CD4-positive, alpha-beta memory T cell (primary cell): ENCODE results near the gene FOXL3. TPM values are rescaled to one million over a fixed set of nuclear protein-coding genes. Genes with fewer than 3 reads are reported as not detected.

Experiments
- CTCF ChIA-PET: fragments of 350-600 bp; sonication (Branson Sonifier 250); formaldehyde crosslinking; loops from one replicate; lab custom pipeline; 2021; ENCODE audit warnings: inconsistent platforms; ENCODE audit not compliant: partially characterized antibody; lab: Charles Lee
- POLR2A ChIA-PET: fragments of 350-600 bp; sonication (Branson Sonifier 250); formaldehyde crosslinking; loops from one replicate; lab custom pipeline; 2021; ENCODE audit not compliant: partially characterized antibody; lab: Charles Lee
- DNase-seq, 5 donors: peaks; one replicate each; pipeline versions ENCODE4 v3.0.0 to v3.0.0-alpha.2; 2020 to 2022; ENCODE audit warnings: mixed read lengths in 1 of 5
- H3K27ac ChIP-seq: one replicate; pipeline ENCODE4 v1.7.0; 2013; ENCODE audit warnings: low read depth, low read length
- H3K27me3 ChIP-seq: 2 replicates; pipeline ENCODE4 v1.7.0; 2013; ENCODE audit warnings: mild to moderate bottlenecking, low read length, moderate library complexity; ENCODE audit not compliant: insufficient read depth
- H3K36me3 ChIP-seq: 2 replicates; pipeline ENCODE4 v1.7.0; 2013; ENCODE audit warnings: mild to moderate bottlenecking, low read length, moderate library complexity; ENCODE audit not compliant: insufficient read depth
- H3K4me1 ChIP-seq: 2 replicates; pipeline ENCODE4 v1.7.0; 2013; ENCODE audit warnings: mild to moderate bottlenecking, low read length, moderate library complexity; ENCODE audit not compliant: insufficient read depth
- H3K4me3 ChIP-seq, 2 donors: one replicate each; pipeline ENCODE4 v1.7.0; 2013; ENCODE audit warnings: low read length in 2 of 2, mild to moderate bottlenecking in 1 of 2
- H3K9me3 ChIP-seq, 2 donors: one replicate each; pipeline ENCODE4 v1.7.0; 2013; ENCODE audit warnings: low read length in 2 of 2, control low read depth in 1 of 2; ENCODE audit not compliant: control insufficient read depth in 1 of 2
- H3K27ac Mint-ChIP-seq, 7 donors: one replicate each; pipeline ENCODE4 v1.8.0; 2020 to 2021; ENCODE audit warnings: mixed read lengths in 7 of 7, mild to moderate bottlenecking in 6 of 7, inconsistent platforms in 3 of 7, moderate library complexity in 3 of 7
- H3K27me3 Mint-ChIP-seq, 2 donors: one replicate each; pipeline ENCODE4 v1.8.0; 2020 to 2021; ENCODE audit warnings: mixed read lengths in 2 of 2
- H3K36me3 Mint-ChIP-seq, 2 donors: one replicate each; pipeline ENCODE4 v1.8.0; 2020 to 2021; ENCODE audit warnings: mixed read lengths in 2 of 2, inconsistent platforms in 1 of 2, mild to moderate bottlenecking in 1 of 2
- H3K4me1 Mint-ChIP-seq, 4 donors: one replicate each; pipeline ENCODE4 v1.8.0; 2020 to 2021; ENCODE audit warnings: mixed read lengths in 4 of 4, mild to moderate bottlenecking in 1 of 4
- H3K4me3 Mint-ChIP-seq, 8 donors: one replicate each; pipeline ENCODE4 v1.8.0; 2020 to 2021; ENCODE audit warnings: mixed read lengths in 8 of 8, mild to moderate bottlenecking in 7 of 8, moderate library complexity in 6 of 8, inconsistent platforms in 3 of 8
- H3K9me3 Mint-ChIP-seq, 8 donors: one replicate each; pipeline ENCODE4 v1.8.0; 2020 to 2021; ENCODE audit warnings: mixed read lengths in 8 of 8, mild to moderate bottlenecking in 5 of 8, inconsistent platforms in 3 of 8, moderate library complexity in 1 of 8
- intact Hi-C: fragments of 100-400 bp; cut with micrococcal nuclease; formaldehyde crosslinking; loops from one replicate; pipeline ENCODE4 v1.15.1; 2023
- polyA plus RNA-seq, 2 donors: library from polyadenylated mRNA; unstranded; fragments of 300-500 nt; fragmentation: Illumina TruSeq; gene quantifications; one replicate each; pipeline ENCODE4 v1.2.3, GENCODE V29; 2021
- total RNA-seq, 2 experiments: library from RNA; stranded (reverse); gene quantifications; one replicate each; pipeline ENCODE4 v1.2.3, GENCODE V29; 2021

Gene FOXL3
- total and polyA plus RNA-seq, 4 experiments from 2014 or later, result not detected

DNA sequence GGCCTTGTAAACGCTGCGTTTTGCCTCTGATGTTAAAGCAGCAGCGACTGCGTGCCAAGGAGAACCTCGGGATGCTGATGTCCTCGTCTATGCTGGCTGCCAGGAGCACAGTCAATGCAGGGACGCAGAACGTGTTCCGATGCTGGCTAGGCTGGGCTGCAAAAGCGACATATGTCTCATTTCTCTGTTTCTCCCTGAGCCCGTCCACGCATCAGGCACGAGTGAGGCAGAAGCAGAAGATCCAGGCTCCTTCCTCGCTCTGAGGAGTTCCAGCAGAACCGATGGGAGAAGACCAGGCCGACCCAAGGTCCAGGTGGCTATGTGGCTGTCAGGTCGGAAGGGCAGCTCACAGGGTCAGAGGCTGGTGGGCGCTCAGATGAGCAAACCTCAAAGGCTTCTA, 3.7 kb upstream of the FOXL3 start:
- Mint-ChIP-seq H3K4me1 (no peaks in the 10 kb centered on the region), H3K9me3 (peaks cover 0 to 3% (median 0%) of the 10 kb centered on the region in 8 donors), H3K27me3 (peaks cover 20 to 21% of the 10 kb centered on the region in 2 donors), H3K4me3 (no peak overlapping the region), H3K27ac (no peak overlapping the region), H3K36me3 (no peaks in the 10 kb centered on the region)
- DNase-seq, result no peak
- intact Hi-C loops, result no loop called here
- Histone ChIP-seq H3K27ac (no peak overlapping the region), H3K9me3 (no peaks in the 10 kb centered on the region), H3K36me3 (no peaks in the 10 kb centered on the region), H3K4me3 (no peak overlapping the region), H3K4me1 (no peaks in the 10 kb centered on the region), H3K27me3 (no peaks in the 10 kb centered on the region)
- POLR2A ChIA-PET, result no interaction called here
- CTCF ChIA-PET, result no interaction called here

DNA sequence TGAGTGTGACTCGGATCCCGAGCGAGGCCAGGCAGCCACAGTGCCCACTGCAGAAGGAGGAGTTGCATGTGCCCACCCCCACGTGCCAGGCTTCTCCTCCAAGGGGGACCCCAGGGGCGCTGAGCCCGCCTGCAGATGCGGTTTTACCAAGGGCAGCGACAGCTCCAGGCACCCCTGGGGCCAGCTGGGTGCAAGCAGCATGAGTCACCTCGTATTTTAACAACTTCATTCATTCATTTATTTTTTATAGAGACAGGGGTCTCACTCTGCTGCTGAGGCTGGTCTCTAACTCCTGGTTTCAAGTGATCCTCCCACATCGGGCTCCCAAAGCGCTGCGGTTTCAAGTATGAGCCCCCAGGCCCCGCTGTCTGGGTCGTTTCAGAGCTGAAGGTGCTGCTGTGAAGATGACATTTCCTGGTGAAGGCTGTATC, 1.3 kb upstream of the FOXL3 start:
- H3K27me3 Mint-ChIP-seq, result peaks cover 27 to 28% of the 10 kb centered on the region in 2 donors
- no peaks in the 10 kb centered on the region for H3K36me3 ChIP-seq
- no peak overlapping the region for H3K27ac ChIP-seq
- H3K9me3 ChIP-seq, result no peaks in the 10 kb centered on the region
- H3K4me1 ChIP-seq, result no peaks in the 10 kb centered on the region
- POLR2A ChIA-PET, result no interaction called here
- H3K27ac Mint-ChIP-seq, result no peak overlapping the region
- peaks cover 6% of the 10 kb centered on the region for H3K27me3 ChIP-seq
- H3K4me1 Mint-ChIP-seq, result no peaks in the 10 kb centered on the region
- no peaks in the 10 kb centered on the region for H3K36me3 Mint-ChIP-seq
- peaks cover 0 to 3% (median 0%) of the 10 kb centered on the region in 8 donors for H3K9me3 Mint-ChIP-seq
- intact Hi-C loops, result no loop called here
- DNase-seq, result no peak
- CTCF ChIA-PET, result no interaction called here
- no peak overlapping the region for H3K4me3 Mint-ChIP-seq
- no peak overlapping the region for H3K4me3 ChIP-seq

- Histone ChIP-seq H3K27me3 (peaks cover 6% of the 10 kb centered on the region), H3K36me3 (no peaks in the 10 kb centered on the region), H3K27ac (no peak overlapping the region), H3K4me3 (no peak overlapping the region), H3K9me3 (no peaks in the 10 kb centered on the region), H3K4me1 (no peaks in the 10 kb centered on the region)
- Mint-ChIP-seq H3K36me3 (no peaks in the 10 kb centered on the region), H3K9me3 (peaks cover 0 to 3% (median 0%) of the 10 kb centered on the region in 8 donors), H3K27ac (no peak overlapping the region), H3K4me1 (no peaks in the 10 kb centered on the region), H3K27me3 (peaks cover 27 to 30% of the 10 kb centered on the region in 2 donors), H3K4me3 (no peak overlapping the region)
- intact Hi-C loops, result no loop called here
- ChIA-PET CTCF (no interaction called here), POLR2A (no interaction called here)
- no peak for DNase-seq
Observed at GRCh38 chr7:289209-289755, 688 bp upstream of the FOXL3 start.

DNA sequence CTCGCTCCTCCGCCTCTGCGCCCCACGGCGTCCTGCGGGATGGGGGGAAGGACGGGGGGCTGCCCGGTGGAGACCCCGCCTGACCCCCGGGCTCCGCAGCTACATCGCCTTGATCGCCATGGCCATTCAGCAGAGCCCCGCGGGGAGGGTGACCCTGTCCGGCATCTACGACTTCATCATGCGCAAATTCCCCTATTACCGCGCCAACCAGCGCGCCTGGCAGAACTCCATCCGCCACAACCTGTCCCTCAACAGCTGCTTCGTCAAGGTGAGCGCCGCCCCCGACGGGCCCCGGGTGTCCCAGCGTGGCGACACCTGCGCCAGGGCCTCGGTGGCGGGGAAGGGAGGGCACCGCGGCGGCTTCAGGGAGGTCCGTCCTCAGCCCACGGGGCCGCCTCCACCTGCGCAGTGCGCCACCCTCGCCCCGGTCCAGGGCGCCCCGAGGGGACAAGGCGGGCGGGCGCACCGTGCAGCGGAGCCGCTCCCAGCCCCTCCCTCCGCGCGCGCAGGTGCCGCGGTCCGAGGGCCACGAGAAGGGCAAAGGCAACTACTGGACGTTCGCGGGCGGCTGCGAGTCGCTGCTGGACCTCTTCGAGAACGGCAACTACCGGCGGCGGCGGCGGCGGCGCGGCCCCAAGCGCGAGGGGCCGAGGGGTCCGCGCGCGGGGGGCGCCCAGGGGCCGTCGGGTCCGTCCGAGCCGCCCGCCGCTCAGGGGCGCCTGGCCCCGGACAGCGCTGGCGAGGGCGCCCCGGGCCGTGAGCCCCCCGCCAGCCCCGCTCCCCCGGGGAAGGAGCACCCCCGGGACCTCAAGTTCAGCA, 793 bp downstream of the FOXL3 start:
- Mint-ChIP-seq H3K4me3 (no peak overlapping the region), H3K27ac (no peak overlapping the region), H3K27me3 (peaks cover 26 to 30% of the 10 kb centered on the region in 2 donors), H3K36me3 (no peaks in the 10 kb centered on the region), H3K4me1 (no peaks in the 10 kb centered on the region), H3K9me3 (peaks cover 0 to 3% (median 0%) of the 10 kb centered on the region in 8 donors)
- no peak for DNase-seq
- no peak overlapping the region for H3K4me3 ChIP-seq
- no peak overlapping the region for H3K27ac ChIP-seq
- CTCF ChIA-PET, result no interaction called here
- no peaks in the 10 kb centered on the region for H3K36me3 ChIP-seq
- no peaks in the 10 kb centered on the region for H3K9me3 ChIP-seq
- POLR2A ChIA-PET, result no interaction called here
- no peaks in the 10 kb centered on the region for H3K4me1 ChIP-seq
- intact Hi-C loops, result no loop called here
- H3K27me3 ChIP-seq, result peaks cover 6% of the 10 kb centered on the region

GRCh38 chr7:291373-292092, 1.6 kb downstream of the FOXL3 start:
- no peaks in the 10 kb centered on the region for H3K4me1 Mint-ChIP-seq
- no peaks in the 10 kb centered on the region for H3K9me3 ChIP-seq
- no peaks in the 10 kb centered on the region for H3K4me1 ChIP-seq
- no peaks in the 10 kb centered on the region for H3K36me3 ChIP-seq
- ChIA-PET POLR2A (no interaction called here), CTCF (no interaction called here)
- H3K4me3 ChIP-seq, result no peak overlapping the region
- no peak overlapping the region for H3K27ac Mint-ChIP-seq
- H3K4me3 Mint-ChIP-seq, result no peak overlapping the region
- intact Hi-C loops, result no loop called here
- H3K27me3 ChIP-seq, result peaks cover 6% of the 10 kb centered on the region
- H3K27ac ChIP-seq, result no peak overlapping the region
- H3K27me3 Mint-ChIP-seq, result peaks cover 26 to 28% of the 10 kb centered on the region in 2 donors
- H3K9me3 Mint-ChIP-seq, result peaks cover 0 to 3% (median 0%) of the 10 kb centered on the region in 8 donors
- DNase-seq, result no peak
- H3K36me3 Mint-ChIP-seq, result no peaks in the 10 kb centered on the region

- Histone ChIP-seq H3K4me3 (no peak overlapping the region), H3K27me3 (peaks cover 6% of the 10 kb centered on the region), H3K27ac (no peak overlapping the region), H3K4me1 (no peaks in the 10 kb centered on the region), H3K9me3 (no peaks in the 10 kb centered on the region), H3K36me3 (no peaks in the 10 kb centered on the region)
- H3K9me3 Mint-ChIP-seq, result peaks cover 0 to 3% (median 0%) of the 10 kb centered on the region in 8 donors
- POLR2A ChIA-PET, result no interaction called here
- intact Hi-C loops, result no loop called here
- peaks cover 26 to 28% of the 10 kb centered on the region in 2 donors for H3K27me3 Mint-ChIP-seq
- CTCF ChIA-PET, result no interaction called here
- H3K4me3 Mint-ChIP-seq, result no peak overlapping the region
- H3K27ac Mint-ChIP-seq, result no peak overlapping the region
- no peak for DNase-seq
- H3K36me3 Mint-ChIP-seq, result no peaks in the 10 kb centered on the region
- no peaks in the 10 kb centered on the region for H3K4me1 Mint-ChIP-seq
Observed at GRCh38 chr7:292226-292625, 2.3 kb downstream of the FOXL3 start.

DNA sequence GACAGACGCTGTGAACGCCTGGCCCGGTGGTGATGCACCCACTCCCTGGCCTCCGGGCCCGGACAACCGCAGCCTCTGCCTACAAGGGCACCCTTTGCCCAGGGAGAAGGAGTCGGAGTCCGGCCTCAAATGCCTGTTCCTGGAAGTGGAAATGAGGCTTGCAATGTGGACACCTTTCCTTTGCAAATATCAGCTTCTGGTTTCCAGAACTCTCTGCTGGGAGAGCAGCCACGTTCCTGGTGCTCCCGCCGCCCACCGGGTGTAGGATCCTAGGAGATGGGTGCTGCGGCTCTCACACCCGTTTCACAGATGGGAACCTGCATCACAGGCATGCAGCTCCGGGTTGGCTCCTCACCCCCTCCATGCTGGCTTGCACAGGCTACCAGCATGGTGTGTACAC, 2.9 kb downstream of the FOXL3 start:
- intact Hi-C loops, result no loop called here
- peaks cover 23 to 26% of the 10 kb centered on the region in 2 donors for H3K27me3 Mint-ChIP-seq
- no peak overlapping the region for H3K4me3 Mint-ChIP-seq
- Histone ChIP-seq H3K9me3 (no peaks in the 10 kb centered on the region), H3K4me1 (no peaks in the 10 kb centered on the region), H3K36me3 (no peaks in the 10 kb centered on the region), H3K4me3 (no peak overlapping the region), H3K27me3 (peaks cover 6% of the 10 kb centered on the region), H3K27ac (no peak overlapping the region)
- CTCF ChIA-PET, result no interaction called here
- DNase-seq, result no peak
- H3K9me3 Mint-ChIP-seq, result peaks cover 0 to 3% (median 0%) of the 10 kb centered on the region in 8 donors
- no peaks in the 10 kb centered on the region for H3K4me1 Mint-ChIP-seq
- no peak overlapping the region for H3K27ac Mint-ChIP-seq
- H3K36me3 Mint-ChIP-seq, result no peaks in the 10 kb centered on the region
- POLR2A ChIA-PET, result no interaction called here
